NCI-H2107 treated with DMSO at 0.1 percent for 48 hours (cell line): ENCODE data around the gene RAI1.
A peak's percentile ranks its signal among the peaks of the same experiment; 100 is the strongest.

Source experiments
- DNase-seq: peaks from one replicate; lab custom pipeline; 2025; ENCODE audit not compliant: unreplicated experiment; lab: John Stamatoyannopoulos, UW

Gene RAI1

GRCh38 chr17:17824783-17825614, 143.7 kb downstream of the RAI1 start:
- no peak for DNase-seq

- DNase-seq = no peak
Measured at GRCh38 chr17:17826342-17826713, 145.1 kb downstream of the RAI1 start.

GRCh38 chr17:17826942-17827785, 145.9 kb downstream of the RAI1 start:
- DNase-seq = no peak

- no peak for DNase-seq
Measured at GRCh38 chr17:17827826-17828621, 146.8 kb downstream of the RAI1 start.

- no peak for DNase-seq
Measured at GRCh38 chr17:17830269-17830567, 149.0 kb downstream of the RAI1 start.

- DNase-seq = no peak
Measured at GRCh38 chr17:17830740-17831207, 149.5 kb downstream of the RAI1 start.

GRCh38 chr17:17831208-17832031, 150.2 kb downstream of the RAI1 start:
- no peak for DNase-seq

- DNase-seq = no peak
Measured at GRCh38 chr17:17832032-17832363, 150.7 kb downstream of the RAI1 start.

- DNase-seq = no peak
Measured at GRCh38 chr17:17833658-17834357, 152.6 kb downstream of the RAI1 start.

GRCh38 chr17:17834974-17835373, 153.7 kb downstream of the RAI1 start:
- DNase-seq = no peak

GRCh38 chr17:17835415-17836249, 154.4 kb downstream of the RAI1 start:
- DNase-seq = no peak

- DNase-seq = peak; percentile 32
Measured at GRCh38 chr17:17836250-17836817, 155.1 kb downstream of the RAI1 start.

- no peak for DNase-seq
Measured at GRCh38 chr17:17836818-17837379, 155.6 kb downstream of the RAI1 start, which contains the start of gene SREBF1. Gene SREBF1, minus strand, starts transcription at chr17:17836986. Its CDS starts 169 bp downstream, at chr17:17836817.

- DNase-seq = no peak
Measured at GRCh38 chr17:17837380-17837821, 156.1 kb downstream of the RAI1 start.

GRCh38 chr17:17837966-17838962, 157.0 kb downstream of the RAI1 start:
- DNase-seq = peak; percentile 60

- DNase-seq = peak; percentile 61
Measured at GRCh38 chr17:17839791-17840707, 158.8 kb downstream of the RAI1 start.
